IMR-90 (cell line): Measurements from ENCODE around the gene LAMB1. TPM values are rescaled to one million over a fixed set of nuclear protein-coding genes. Genes with fewer than 3 reads are reported as not detected.

Source experiments
- ATAC-seq: fragments of 200-7000 bp; cut with Tn5 transposase; 2 replicates; pipeline ENCODE4 v1.9.1; 2020; ENCODE audit warnings: low read depth, mild to moderate bottlenecking, moderate library complexity
- BruUV-seq: library from RNA; stranded (reverse); fragments of 400-500 nt; replicated peaks from 2 replicates; lab custom pipeline; 2021; lab: Mats Ljungman, UMichigan
- CTCF ChIA-PET: fragments of 300-600 bp; formaldehyde crosslinking; extraction: SDS; loops from one replicate; lab custom pipeline; 2021; ENCODE audit warnings: antibody characterized with exemption; lab: Yijun Ruan, JAX
- POLR2A ChIA-PET: fragments of 300-600 bp; sonication (Branson Sonifier 250); formaldehyde crosslinking; loops from one replicate; lab custom pipeline; 2022; ENCODE audit warnings: antibody characterized with exemption; ENCODE audit not compliant: unreplicated experiment; lab: Charles Lee
- DNase-seq: peaks from one replicate; pipeline ENCODE4 v3.0.0; 2013
- H2AFZ ChIP-seq: replicated peaks from 2 replicates; pipeline ENCODE3; 2013; ENCODE audit warnings: low read length, mild to moderate bottlenecking; ENCODE audit not compliant: poor library complexity
- H2AK5ac ChIP-seq: 2 replicates; pipeline ENCODE4 v1.6.1; 2013; ENCODE audit warnings: low read depth, low read length, inconsistent platforms
- H2AK9ac ChIP-seq: replicated peaks from 2 replicates; pipeline ENCODE3; 2013; ENCODE audit warnings: mild to moderate bottlenecking, low read depth, low read length, moderate library complexity; ENCODE audit not compliant: poor library complexity
- H2BK120ac ChIP-seq: 2 replicates; pipeline ENCODE4 v1.6.1; 2013; ENCODE audit warnings: low read depth, low read length, inconsistent platforms
- H2BK15ac ChIP-seq: 3 replicates; pipeline ENCODE4 v1.6.1; 2013; ENCODE audit warnings: low read depth, low read length, inconsistent platforms
- H2BK20ac ChIP-seq: 2 replicates; pipeline ENCODE4 v1.6.1; 2013; ENCODE audit warnings: low read depth, mild to moderate bottlenecking, inconsistent platforms, low read length, moderate library complexity
- H2BK5ac ChIP-seq: 2 replicates; pipeline ENCODE4 v1.6.1; 2013; ENCODE audit warnings: mild to moderate bottlenecking, low read depth, low read length, inconsistent platforms; ENCODE audit not compliant: poor library complexity, severe bottlenecking
- H3K14ac ChIP-seq: replicated peaks from 2 replicates; pipeline ENCODE4 v1.6.1; 2013; ENCODE audit warnings: low read depth, low read length, inconsistent platforms
- H3K18ac ChIP-seq: 2 replicates; pipeline ENCODE4 v1.6.1; 2013; ENCODE audit warnings: low read depth, low read length, control low read depth
- H3K23ac ChIP-seq: 2 replicates; pipeline ENCODE4 v1.6.1; 2013; ENCODE audit warnings: low read depth, low read length, inconsistent platforms
- H3K27ac ChIP-seq: 2 replicates; pipeline ENCODE4 v1.5.1; 2013; ENCODE audit warnings: mild to moderate bottlenecking, control low read depth, low read length; ENCODE audit not compliant: insufficient read depth
- H3K27me3 ChIP-seq: 2 replicates; pipeline ENCODE4 v1.6.1; 2013; ENCODE audit warnings: low read length; ENCODE audit not compliant: control insufficient read depth, insufficient read depth
- H3K36me3 ChIP-seq: 2 replicates; pipeline ENCODE4 v1.6.1; 2013; ENCODE audit warnings: low read length, mixed read lengths; ENCODE audit not compliant: control insufficient read depth, insufficient read depth
- H3K4ac ChIP-seq: 2 replicates; pipeline ENCODE4 v1.6.1; 2013; ENCODE audit warnings: low read depth, low read length, inconsistent platforms
- H3K4me1 ChIP-seq: 2 replicates; pipeline ENCODE4 v1.6.1; 2013; ENCODE audit warnings: low read length, mixed read lengths; ENCODE audit not compliant: control insufficient read depth, insufficient read depth
- H3K4me2 ChIP-seq: 2 replicates; pipeline ENCODE4 v1.6.1; 2013; ENCODE audit warnings: low read depth, mild to moderate bottlenecking, control low read depth, low read length, moderate library complexity
- H3K4me3 ChIP-seq: 2 replicates; pipeline ENCODE4 v1.5.1; 2013; ENCODE audit warnings: low read depth, mild to moderate bottlenecking, control low read depth, low read length, moderate library complexity; ENCODE audit not compliant: insufficient read depth
- H3K56ac ChIP-seq: 2 replicates; pipeline ENCODE4 v1.6.1; 2013; ENCODE audit warnings: low read length, inconsistent platforms; ENCODE audit not compliant: insufficient read depth; ENCODE audit errors: extremely low read depth
- H3K79me1 ChIP-seq, 2 experiments: 2 replicates each; pipeline ENCODE4 v1.6.1; 2013; ENCODE audit warnings: low read length in 2 of 2, inconsistent platforms in 1 of 2, low read depth in 1 of 2
- H3K9ac ChIP-seq: 2 replicates; pipeline ENCODE4 v1.6.1; 2013; ENCODE audit warnings: low read depth, low read length, control low read depth
- H3K9me1 ChIP-seq: 2 replicates; pipeline ENCODE4 v1.6.1; 2013; ENCODE audit warnings: low read length, inconsistent platforms; ENCODE audit not compliant: insufficient read depth
- H3K9me3 ChIP-seq: 2 replicates; pipeline ENCODE4 v1.6.1; 2013; ENCODE audit warnings: low read length; ENCODE audit not compliant: control insufficient read depth, insufficient read depth
- H4K20me1 ChIP-seq: 2 replicates; pipeline ENCODE4 v1.6.1; 2013; ENCODE audit warnings: low read length, inconsistent platforms; ENCODE audit not compliant: insufficient read depth
- H4K5ac ChIP-seq: 2 replicates; pipeline ENCODE4 v1.6.1; 2013; ENCODE audit warnings: mild to moderate bottlenecking, low read depth, low read length, control low read depth
- H4K8ac ChIP-seq, 2 experiments: 2 replicates each; pipeline ENCODE4 v1.6.1; 2013; ENCODE audit warnings: low read depth in 2 of 2, low read length in 2 of 2, control low read depth in 1 of 2, inconsistent platforms in 1 of 2
- H4K91ac ChIP-seq: 2 replicates; pipeline ENCODE4 v1.6.1; 2013; ENCODE audit warnings: low read depth, low read length, inconsistent platforms; ENCODE audit not compliant: insufficient read depth
- CEBPB ChIP-seq: IDR thresholded peaks from 2 replicates; pipeline ENCODE4 v1.6.1; 2012; ENCODE audit warnings: low read depth, low read length, improper control_type of control experiment
- MXI1 ChIP-seq: IDR thresholded peaks from 2 replicates; pipeline ENCODE4 v1.6.1; 2012; ENCODE audit warnings: low read depth, mild to moderate bottlenecking, low read length, moderate library complexity, borderline replicate concordance
- WGBS, 2 experiments: methylation state at CpG; one replicate each; pipeline versions ENCODE4 v1.1.5 to v1.1.7; 2013; ENCODE audit warnings: missing lambda C conversion rate in 2 of 2; ENCODE audit not compliant: insufficient read length in 1 of 2; ENCODE audit errors: extremely low coverage in 2 of 2; 5-methylcytosine and 5-hydroxymethylcytosine counted together
- dilution Hi-C: fragments of 300-500 bp; cut with HindIII; formaldehyde crosslinking; loops from one replicate; pipeline ENCODE4 v1.14.3; 2018; ENCODE audit warnings: low sequenced_read_pairs; ENCODE audit not compliant: unreplicated experiment
- in situ Hi-C: fragments of 300-500 bp; cut with MboI; formaldehyde crosslinking; loops from 3 replicates; pipeline ENCODE4 v1.14.3; 2019; ENCODE audit warnings: low sequenced_read_pairs, inconsistent platforms, mixed read lengths
- intact Hi-C: fragments of 100-400 bp; cut with micrococcal nuclease; formaldehyde crosslinking; loops from 2 replicates; pipeline ENCODE4 v1.10.0; 2022
- polyA plus RNA-seq, 3 experiments: library from polyadenylated mRNA; depleted of rRNA; stranded (reverse); fragments of >200 nt; gene quantifications; 2 replicates each; pipeline ENCODE4 v1.2.3, GENCODE V29; 2012; ENCODE audit warnings: low replicate concordance in 1 of 3
- total RNA-seq: library from RNA; depleted of rRNA; stranded (reverse); fragments of >200 nt; gene quantifications from 2 replicates; pipeline ENCODE4 v1.2.3, GENCODE V29; 2012

Gene LAMB1
- total and polyA plus RNA-seq, 2 of the 4 experiments (the other 2 are of a cell fraction) = 114 to 117 TPM

DNA sequence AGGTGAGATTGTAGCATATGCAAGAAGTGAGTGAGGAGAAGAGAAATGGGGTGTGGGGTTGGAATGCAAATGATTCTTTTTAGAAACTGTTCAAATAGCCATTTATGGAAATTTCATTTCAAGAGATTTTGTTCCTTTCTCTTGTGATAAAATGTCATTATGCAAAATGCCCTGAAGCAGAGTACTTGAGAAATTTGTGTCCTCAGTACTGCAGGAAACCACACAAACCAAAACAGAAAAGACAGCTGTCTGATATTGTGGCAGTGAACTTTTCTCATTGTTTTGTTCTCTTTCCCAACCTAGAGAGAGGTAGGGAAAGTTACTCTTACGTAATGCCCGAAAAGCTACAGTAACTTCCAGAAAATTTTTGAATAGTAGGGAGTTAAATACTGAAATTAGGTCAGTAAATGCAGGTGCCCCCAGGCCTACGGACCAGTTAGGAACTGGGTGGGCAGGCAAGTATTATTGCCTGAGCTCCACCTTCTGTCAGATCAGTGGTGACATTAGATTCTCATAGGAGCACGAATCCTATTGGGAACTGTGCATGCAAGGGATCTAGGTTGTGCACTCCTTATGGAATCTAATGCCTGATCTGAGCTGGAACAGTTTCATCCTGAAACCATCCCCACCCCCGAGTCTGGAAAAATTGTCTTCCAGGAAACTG is 78.0 kb downstream of the LAMB1 start:
- no peak overlapping the region for H3K9ac ChIP-seq
- 73% methylated on average over 2 of the region's 5 CpGs; no CpG with 5 or more reads in 1 of the 2 experiments for WGBS, 2 experiments
- ChIA-PET CTCF (no interaction called here), POLR2A (no interaction called here)
- H3K9me1 ChIP-seq = no peaks in the 10 kb centered on the region; the same call in 1 of the 2 replicates
- no TSS peak for BruUV-seq
- in situ Hi-C loops = no loop called here
- no peak overlapping the region for H2BK15ac ChIP-seq
- H3K14ac ChIP-seq = no peak overlapping the region
- peaks cover 5% of the 10 kb centered on the region; the same call in 1 of the 2 replicates for H3K4me1 ChIP-seq
- H2AFZ ChIP-seq = no peak overlapping the region
- no peaks in the 10 kb centered on the region for H4K20me1 ChIP-seq
- no peak overlapping the region for H4K91ac ChIP-seq
- DNase-seq = no peak
- peaks cover 49% of the 10 kb centered on the region for H3K36me3 ChIP-seq
- no peaks in the 10 kb centered on the region for H3K9me3 ChIP-seq
- H3K23ac ChIP-seq = no peak overlapping the region
- H2AK5ac ChIP-seq = no peak overlapping the region
- no peak overlapping the region for H3K4ac ChIP-seq
- no peak overlapping the region for H2BK20ac ChIP-seq
- no peak for ATAC-seq
- no peak overlapping the region for H4K5ac ChIP-seq
- dilution Hi-C loops = no loop called here
- H3K79me1 ChIP-seq = peaks cover 8 to 15% of the 10 kb centered on the region in 2 experiments
- H3K27ac ChIP-seq = no peak overlapping the region
- H3K27me3 ChIP-seq = no peaks in the 10 kb centered on the region
- no peak overlapping the region for H3K18ac ChIP-seq
- H3K4me2 ChIP-seq = no peak overlapping the region
- H2BK120ac ChIP-seq = no peak overlapping the region
- intact Hi-C loops = no loop called here
- H2BK5ac ChIP-seq = no peak overlapping the region
- no peak overlapping the region for H4K8ac ChIP-seq
- H2AK9ac ChIP-seq = no peak overlapping the region
- TF ChIP-seq MXI1 (no peak), CEBPB (peak; percentile 36)
- no peak overlapping the region for H3K4me3 ChIP-seq
- H3K56ac ChIP-seq = no peak overlapping the region
